Measurements from ENCODE around the gene PACSIN2.

The PACSIN2 gene

GRCh38 chr22:42825796-42826195 lies 189.2 kb downstream of the PACSIN2 start:
- no peak for DNase-seq (ENCODE audit: low read depth in 2 of 2)

GRCh38 chr22:42821386-42821785 lies 193.6 kb downstream of the PACSIN2 start:
- DNase-seq (ENCODE audit: low read depth in 2 of 2), result no peak

GRCh38 chr22:42820045-42820763 lies 194.7 kb downstream of the PACSIN2 start:
- no peak for DNase-seq (ENCODE audit: low read depth in 2 of 2)
